ENCODE results near the gene STRN. TPM values are rescaled to one million over a fixed set of nuclear protein-coding genes. Genes with fewer than 3 reads are reported as not detected.

The STRN gene
- total and polyA plus RNA-seq, 2 donors (not counting 1 experiment from before 2014, with no cell fraction given): 13.7 to 19.9 TPM

DNA sequence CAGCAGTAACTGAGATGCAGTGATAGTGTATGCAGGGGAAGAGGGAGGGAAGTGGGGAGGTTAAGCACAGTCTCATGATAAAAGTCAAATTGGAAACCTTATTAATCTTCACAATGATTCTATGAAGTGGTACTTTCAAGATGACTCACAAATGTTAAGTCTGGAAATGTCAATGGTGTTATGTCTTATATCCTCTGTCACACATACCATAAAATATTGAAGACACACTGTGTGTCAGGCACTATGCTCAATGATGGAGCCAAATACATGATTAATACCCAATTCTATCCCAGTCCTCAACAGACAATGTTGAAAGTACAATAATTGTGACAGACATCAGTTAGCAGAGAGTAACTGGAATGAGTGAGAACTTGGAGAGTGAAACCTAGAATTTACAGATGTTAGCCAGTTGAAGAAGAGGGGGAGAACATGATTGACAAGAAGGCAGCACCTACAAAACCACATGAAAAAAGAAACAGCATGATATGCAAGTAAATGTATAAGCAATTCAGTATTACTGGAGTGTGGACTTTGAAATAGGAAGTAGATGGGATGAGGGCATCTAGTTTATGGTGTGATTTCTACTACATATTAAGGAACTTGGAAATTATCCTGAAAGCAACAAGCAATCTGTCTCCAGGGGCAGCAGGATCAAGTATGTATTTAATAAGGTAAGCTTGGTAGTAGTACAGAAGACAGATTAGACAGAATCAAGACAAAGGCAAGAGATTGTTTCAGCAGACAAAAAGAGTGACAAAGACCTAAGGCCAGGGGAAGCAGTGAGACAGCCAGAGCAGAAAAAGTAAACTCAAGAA is 107.6 kb downstream of the STRN start:
- no peaks in the 10 kb centered on the region for H4K20me1 ChIP-seq (ENCODE audit: control insufficient read depth, extremely low read depth, insufficient read depth, low read length)
- H3K27ac ChIP-seq (ENCODE audit: insufficient read depth, low read length): no peak overlapping the region
- no peak overlapping the region for H3K4me2 ChIP-seq (ENCODE audit: extremely low read depth, insufficient read depth, low read length)
- H3K4me3 ChIP-seq (replicated peaks in 1 of 4; ENCODE audit: control extremely low read depth in 1 of 4, insufficient read depth in 1 of 4, low read depth in 3 of 4, low read length in 4 of 4): no peak overlapping the region
- H3K9ac ChIP-seq (ENCODE audit: insufficient read depth, low read length): no peak overlapping the region
- TF ChIP-seq, protein P1, sequence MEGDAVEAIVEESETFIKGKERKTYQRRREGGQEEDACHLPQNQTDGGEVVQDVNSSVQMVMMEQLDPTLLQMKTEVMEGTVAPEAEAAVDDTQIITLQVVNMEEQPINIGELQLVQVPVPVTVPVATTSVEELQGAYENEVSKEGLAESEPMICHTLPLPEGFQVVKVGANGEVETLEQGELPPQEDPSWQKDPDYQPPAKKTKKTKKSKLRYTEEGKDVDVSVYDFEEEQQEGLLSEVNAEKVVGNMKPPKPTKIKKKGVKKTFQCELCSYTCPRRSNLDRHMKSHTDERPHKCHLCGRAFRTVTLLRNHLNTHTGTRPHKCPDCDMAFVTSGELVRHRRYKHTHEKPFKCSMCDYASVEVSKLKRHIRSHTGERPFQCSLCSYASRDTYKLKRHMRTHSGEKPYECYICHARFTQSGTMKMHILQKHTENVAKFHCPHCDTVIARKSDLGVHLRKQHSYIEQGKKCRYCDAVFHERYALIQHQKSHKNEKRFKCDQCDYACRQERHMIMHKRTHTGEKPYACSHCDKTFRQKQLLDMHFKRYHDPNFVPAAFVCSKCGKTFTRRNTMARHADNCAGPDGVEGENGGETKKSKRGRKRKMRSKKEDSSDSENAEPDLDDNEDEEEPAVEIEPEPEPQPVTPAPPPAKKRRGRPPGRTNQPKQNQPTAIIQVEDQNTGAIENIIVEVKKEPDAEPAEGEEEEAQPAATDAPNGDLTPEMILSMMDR (conservative IDR thresholded peaks at IDR 0.05 in 1 of 2, IDR thresholded peaks at IDR 0.05 in 1 of 2; ENCODE audit: low read depth in 1 of 2, low read length in 2 of 2): no peak
- TF ChIP-seq EZH2 (IDR thresholded peaks at IDR 0.05; ENCODE audit: low read length, missing control alignments): no peak
- no peaks in the 10 kb centered on the region for H3K79me2 ChIP-seq (ENCODE audit: control insufficient read depth, insufficient read depth, low read length)
- no peak for DNase-seq (ENCODE audit: low read depth in 2 of 2)
- H2AFZ ChIP-seq (ENCODE audit: low read length): no peak overlapping the region
- H3K27me3 ChIP-seq (ENCODE audit: control insufficient read depth, insufficient read depth, low read length): no peaks in the 10 kb centered on the region
- H3K36me3 ChIP-seq (ENCODE audit: control insufficient read depth, insufficient read depth, low read length): no peaks in the 10 kb centered on the region
- H3K4me1 ChIP-seq (ENCODE audit: control insufficient read depth, extremely low read depth, insufficient read depth, low read length): no peaks in the 10 kb centered on the region
- no peaks in the 10 kb centered on the region for H3K9me3 ChIP-seq (ENCODE audit: control insufficient read depth, insufficient read depth, low read depth, low read length)

- Histone ChIP-seq H3K27ac (ENCODE audit: insufficient read depth, low read length) (no peak overlapping the region), H3K9ac (ENCODE audit: insufficient read depth, low read length) (no peak overlapping the region)
These were observed 108.6 kb downstream of the STRN start for GRCh38 chr2:36857713-36858112.

GRCh38 chr2:36855429-36855828 is 110.9 kb downstream of the STRN start:
- no peaks in the 10 kb centered on the region for H3K4me1 ChIP-seq (ENCODE audit: control insufficient read depth, extremely low read depth, insufficient read depth, low read length)
- H3K27ac ChIP-seq (ENCODE audit: insufficient read depth, low read length): no peak overlapping the region
- TF ChIP-seq EZH2 (IDR thresholded peaks at IDR 0.05; ENCODE audit: low read length, missing control alignments): no peak
- TF ChIP-seq, protein P1 (conservative IDR thresholded peaks at IDR 0.05 in 1 of 2, IDR thresholded peaks at IDR 0.05 in 1 of 2; ENCODE audit: low read depth in 1 of 2, low read length in 2 of 2): no peak
- no peak overlapping the region for H3K4me2 ChIP-seq (ENCODE audit: extremely low read depth, insufficient read depth, low read length)
- no peak for DNase-seq (ENCODE audit: low read depth in 2 of 2)
- no peak overlapping the region for H2AFZ ChIP-seq (ENCODE audit: low read length)
- no peaks in the 10 kb centered on the region for H3K27me3 ChIP-seq (ENCODE audit: control insufficient read depth, insufficient read depth, low read length)
- H4K20me1 ChIP-seq (ENCODE audit: control insufficient read depth, extremely low read depth, insufficient read depth, low read length): no peaks in the 10 kb centered on the region
- H3K79me2 ChIP-seq (ENCODE audit: control insufficient read depth, insufficient read depth, low read length): no peaks in the 10 kb centered on the region
- no peaks in the 10 kb centered on the region for H3K36me3 ChIP-seq (ENCODE audit: control insufficient read depth, insufficient read depth, low read length)
- no peak overlapping the region for H3K9ac ChIP-seq (ENCODE audit: insufficient read depth, low read length)
- no peaks in the 10 kb centered on the region for H3K9me3 ChIP-seq (ENCODE audit: control insufficient read depth, insufficient read depth, low read depth, low read length)
- no peak overlapping the region for H3K4me3 ChIP-seq (replicated peaks in 1 of 4; ENCODE audit: control extremely low read depth in 1 of 4, insufficient read depth in 1 of 4, low read depth in 3 of 4, low read length in 4 of 4)

More at GRCh38 chr2:36857713-36858112, 108.6 kb downstream of the STRN start:
- Histone ChIP-seq H3K36me3 (ENCODE audit: control insufficient read depth, insufficient read depth, low read length) (no peaks in the 10 kb centered on the region), H3K4me1 (ENCODE audit: control insufficient read depth, extremely low read depth, insufficient read depth, low read length) (no peaks in the 10 kb centered on the region), H3K79me2 (ENCODE audit: control insufficient read depth, insufficient read depth, low read length) (no peaks in the 10 kb centered on the region), H4K20me1 (ENCODE audit: control insufficient read depth, extremely low read depth, insufficient read depth, low read length) (no peaks in the 10 kb centered on the region), H3K9me3 (ENCODE audit: control insufficient read depth, insufficient read depth, low read depth, low read length) (no peaks in the 10 kb centered on the region), H3K4me3 (replicated peaks in 1 of 4; ENCODE audit: control extremely low read depth in 1 of 4, insufficient read depth in 1 of 4, low read depth in 3 of 4, low read length in 4 of 4) (no peak overlapping the region), H3K4me2 (ENCODE audit: extremely low read depth, insufficient read depth, low read length) (no peak overlapping the region), H2AFZ (ENCODE audit: low read length) (no peak overlapping the region), H3K27me3 (ENCODE audit: control insufficient read depth, insufficient read depth, low read length) (no peaks in the 10 kb centered on the region)
- DNase-seq (ENCODE audit: low read depth in 2 of 2): no peak
- TF ChIP-seq, protein P1 (conservative IDR thresholded peaks at IDR 0.05 in 1 of 2, IDR thresholded peaks at IDR 0.05 in 1 of 2; ENCODE audit: low read depth in 1 of 2, low read length in 2 of 2): no peak
- no peak for TF ChIP-seq EZH2 (IDR thresholded peaks at IDR 0.05; ENCODE audit: low read length, missing control alignments)
